H9 (cell line): ENCODE data around the gene PFDN5. TPM values are rescaled to one million over a fixed set of nuclear protein-coding genes. Genes with fewer than 3 reads are reported as not detected.

Experiments used
- DNase-seq: peaks from one replicate; pipeline ENCODE4 v3.0.0-alpha.2; 2017
- H2AFZ ChIP-seq: one replicate; pipeline ENCODE4 v1.6.1; 2013; ENCODE audit warnings: mild to moderate bottlenecking, low read length, control low read depth, moderate library complexity
- H2AK5ac ChIP-seq: 2 replicates; pipeline ENCODE4 v1.6.1; 2013; ENCODE audit warnings: low read length, control low read depth, mixed read lengths; ENCODE audit not compliant: insufficient read length
- H2BK120ac ChIP-seq: one replicate; pipeline ENCODE4 v1.6.1; 2013; ENCODE audit warnings: low read depth, mild to moderate bottlenecking, low read length, control low read depth, inconsistent platforms; ENCODE audit not compliant: poor library complexity, severe bottlenecking
- H2BK12ac ChIP-seq: 2 replicates; pipeline ENCODE4 v1.6.1; 2013; ENCODE audit warnings: low read length, control low read depth, mixed read lengths, low read depth; ENCODE audit not compliant: insufficient read length
- H2BK15ac ChIP-seq: 2 replicates; pipeline ENCODE4 v1.6.1; 2013; ENCODE audit warnings: low read depth, low read length, control low read depth
- H2BK20ac ChIP-seq: one replicate; pipeline ENCODE4 v1.6.1; 2013; ENCODE audit warnings: low read depth, mild to moderate bottlenecking, low read length, control low read depth, inconsistent platforms; ENCODE audit not compliant: poor library complexity, severe bottlenecking
- H2BK5ac ChIP-seq: 2 replicates; pipeline ENCODE4 v1.6.1; 2013; ENCODE audit warnings: low read length, control low read depth, mixed read lengths; ENCODE audit not compliant: insufficient read length
- H3K14ac ChIP-seq: 2 replicates; pipeline ENCODE4 v1.6.1; 2013; ENCODE audit warnings: low read length, control low read depth; ENCODE audit not compliant: insufficient read depth
- H3K18ac ChIP-seq: 2 replicates; pipeline ENCODE4 v1.6.1; 2013; ENCODE audit warnings: low read depth, mild to moderate bottlenecking, mixed read lengths, low read length, control low read depth; ENCODE audit not compliant: insufficient read length
- H3K23ac ChIP-seq: 2 replicates; pipeline ENCODE4 v1.6.1; 2013; ENCODE audit warnings: low read length, control low read depth, mixed read lengths, low read depth; ENCODE audit not compliant: insufficient read length
- H3K23me2 ChIP-seq: 2 replicates; pipeline ENCODE4 v1.6.1; 2013; ENCODE audit warnings: low read depth, mild to moderate bottlenecking, mixed read lengths, low read length, control low read depth; ENCODE audit not compliant: insufficient read length, poor library complexity, severe bottlenecking
- H3K27ac ChIP-seq: 2 replicates; pipeline ENCODE4 v1.5.1; 2013; ENCODE audit warnings: low read length, control low read depth, mixed read lengths, low read depth; ENCODE audit not compliant: insufficient read length
- H3K27me3 ChIP-seq: 2 replicates; pipeline ENCODE4 v1.6.1; 2013; ENCODE audit warnings: low read length, control low read depth, inconsistent platforms; ENCODE audit not compliant: insufficient read depth
- H3K4ac ChIP-seq: 2 replicates; pipeline ENCODE4 v1.6.1; 2013; ENCODE audit warnings: low read depth, mild to moderate bottlenecking, control low read depth, inconsistent platforms, low read length, moderate library complexity
- H3K4me1 ChIP-seq: 2 replicates; pipeline ENCODE4 v1.6.1; 2013; ENCODE audit warnings: low read length, control low read depth, inconsistent platforms; ENCODE audit not compliant: insufficient read depth
- H3K4me2 ChIP-seq: 2 replicates; pipeline ENCODE4 v1.6.1; 2013; ENCODE audit warnings: low read length, control low read depth, mixed read lengths; ENCODE audit not compliant: insufficient read length, insufficient read depth
- H3K56ac ChIP-seq: 2 replicates; pipeline ENCODE4 v1.6.1; 2013; ENCODE audit warnings: low read depth, mild to moderate bottlenecking, mixed read lengths, low read length, control low read depth; ENCODE audit not compliant: insufficient read length
- H3K79me1 ChIP-seq: 2 replicates; pipeline ENCODE4 v1.6.1; 2013; ENCODE audit warnings: low read depth, mild to moderate bottlenecking, moderate library complexity, low read length, control low read depth, inconsistent platforms; ENCODE audit not compliant: insufficient read depth, poor library complexity, severe bottlenecking
- H3K79me2 ChIP-seq: 2 replicates; pipeline ENCODE4 v1.6.1; 2013; ENCODE audit warnings: low read length, control low read depth, inconsistent platforms; ENCODE audit not compliant: insufficient read depth
- H3K9ac ChIP-seq: 2 replicates; pipeline ENCODE4 v1.6.1; 2013; ENCODE audit warnings: low read length, control low read depth, mixed read lengths; ENCODE audit not compliant: insufficient read length; ENCODE audit errors: extremely low read depth
- H3K9me3 ChIP-seq: one replicate; pipeline ENCODE4 v1.6.1; 2013; ENCODE audit warnings: low read depth, low read length, inconsistent platforms; ENCODE audit not compliant: control insufficient read depth
- H3T11ph ChIP-seq: one replicate; pipeline ENCODE4 v1.6.1; 2013; ENCODE audit warnings: mild to moderate bottlenecking, low read length, control low read depth, inconsistent platforms
- H4K20me1 ChIP-seq: one replicate; pipeline ENCODE4 v1.6.1; 2013; ENCODE audit not compliant: control insufficient read depth, insufficient read length, insufficient read depth
- H4K5ac ChIP-seq: 2 replicates; pipeline ENCODE4 v1.6.1; 2013; ENCODE audit warnings: low read depth, mild to moderate bottlenecking, mixed read lengths, low read length, control low read depth; ENCODE audit not compliant: insufficient read length
- H4K8ac ChIP-seq: replicated peaks from 2 replicates; pipeline ENCODE4 v1.6.1; 2013; ENCODE audit warnings: low read length, control low read depth, mixed read lengths, low read depth; ENCODE audit not compliant: insufficient read length
- H4K91ac ChIP-seq: 2 replicates; pipeline ENCODE4 v1.6.1; 2013; ENCODE audit warnings: low read depth, mild to moderate bottlenecking, moderate library complexity, mixed read lengths, low read length, control low read depth; ENCODE audit not compliant: insufficient read length
- H3K27ac Mint-ChIP-seq, 3 experiments: 2 replicates in 2 of 3; 3 replicates in 1 of 3; pipeline ENCODE4 v1.8.0; 2020 to 2021; ENCODE audit warnings: mixed read lengths in 3 of 3, mild to moderate bottlenecking in 1 of 3, moderate library complexity in 1 of 3
- H3K27me3 Mint-ChIP-seq: 2 replicates; pipeline ENCODE4 v1.8.0; 2021; ENCODE audit warnings: low read depth, mild to moderate bottlenecking, moderate library complexity, mixed read lengths
- H3K36me3 Mint-ChIP-seq, 3 experiments: 2 replicates in 2 of 3; 3 replicates in 1 of 3; pipeline ENCODE4 v1.8.0; 2020 to 2021; ENCODE audit warnings: low read depth in 3 of 3, mixed read lengths in 3 of 3; ENCODE audit not compliant: insufficient read depth in 1 of 3
- H3K4me1 Mint-ChIP-seq, 2 experiments: 2 replicates each; pipeline ENCODE4 v1.8.0; 2020; ENCODE audit warnings: mixed read lengths in 2 of 2
- H3K4me3 Mint-ChIP-seq, 2 experiments: 2 replicates in 1 of 2; 3 replicates in 1 of 2; pipeline ENCODE4 v1.8.0; 2020 to 2021; ENCODE audit warnings: mild to moderate bottlenecking in 2 of 2, mixed read lengths in 2 of 2, moderate library complexity in 1 of 2
- H3K9me3 Mint-ChIP-seq, 2 experiments: 2 replicates in 1 of 2; 3 replicates in 1 of 2; pipeline ENCODE4 v1.8.0; 2020; ENCODE audit warnings: mild to moderate bottlenecking in 2 of 2, mixed read lengths in 2 of 2, moderate library complexity in 1 of 2
- CTCF ChIP-seq: fragments of 200-600 bp; sonication (generic); conservative IDR thresholded peaks from 3 replicates; pipeline ENCODE4 v1.8.0; 2021; ENCODE audit warnings: antibody characterized with exemption, mild to moderate bottlenecking
- WGBS: extraction: QIAGEN DNeasy Blood & Tissue Kit; methylation state at CpG from one replicate; pipeline ENCODE4 v1.1.7; 2013; ENCODE audit warnings: missing lambda C conversion rate, low lambda C conversion rate, mixed read lengths; ENCODE audit not compliant: insufficient read length; ENCODE audit errors: extremely low coverage; 5-methylcytosine and 5-hydroxymethylcytosine counted together
- total RNA-seq: library from RNA; stranded (reverse); gene quantifications from 2 replicates; pipeline ENCODE4 v1.2.1, GENCODE V29; 2021

The PFDN5 gene
- total RNA-seq, 1 experiment from 2014 or later, result 285 TPM

- H3K79me1 ChIP-seq, result no peaks in the 10 kb centered on the region
- H4K5ac ChIP-seq, result no peak overlapping the region
- H2AFZ ChIP-seq, result no peak overlapping the region
- Mint-ChIP-seq H3K4me1 (no peaks in the 10 kb centered on the region), H3K9me3 (no peaks in the 10 kb centered on the region), H3K4me3 (no peak overlapping the region), H3K36me3 (peaks cover 16 to 59% (median 58%) of the 10 kb centered on the region in 3 experiments; a peak in 6 of 7 replicates), H3K27me3 (no peaks in the 10 kb centered on the region; the same call in 1 of the 2 replicates), H3K27ac (no peak overlapping the region)
- H2AK5ac ChIP-seq, result no peak overlapping the region
- no peak overlapping the region for H3K14ac ChIP-seq
- no peak overlapping the region for H3K4ac ChIP-seq
- H3K27ac ChIP-seq, result no peak overlapping the region
- H4K20me1 ChIP-seq, result no peaks in the 10 kb centered on the region
- no peak for TF ChIP-seq CTCF
- WGBS, result no CpG with 5 or more reads among the region's 3 CpGs
- H3K56ac ChIP-seq, result no peak overlapping the region
- DNase-seq, result no peak
- no peak overlapping the region for H3K9ac ChIP-seq
- H2BK15ac ChIP-seq, result no peak overlapping the region
- H3K79me2 ChIP-seq, result no peaks in the 10 kb centered on the region
- no peaks in the 10 kb centered on the region for H3K27me3 ChIP-seq
- H3K4me2 ChIP-seq, result no peak overlapping the region
- H4K8ac ChIP-seq, result no peak overlapping the region
- no peak overlapping the region for H3K23ac ChIP-seq
- H3K18ac ChIP-seq, result no peak overlapping the region
- H3T11ph ChIP-seq, result no peak overlapping the region
- no peak overlapping the region for H2BK12ac ChIP-seq
- no peaks in the 10 kb centered on the region for H3K4me1 ChIP-seq
- H3K23me2 ChIP-seq, result no peaks in the 10 kb centered on the region
- no peak overlapping the region for H2BK5ac ChIP-seq
- H2BK120ac ChIP-seq, result no peak overlapping the region
- H2BK20ac ChIP-seq, result no peak overlapping the region
- no peak overlapping the region for H4K91ac ChIP-seq
- H3K9me3 ChIP-seq, result no peaks in the 10 kb centered on the region
Measured at GRCh38 chr12:53313996-53314395, 18.7 kb downstream of the PFDN5 start.
